WTC11 (cell line): Measurements from ENCODE around the gene GRB10.

Source experiments
- ARID4B ChIP-seq: sonication (generic); formaldehyde crosslinking; IDR thresholded peaks from 2 replicates; pipeline ENCODE4 v1.8.0; 2023; ENCODE audit warnings: missing genetic modification reagents, mild to moderate bottlenecking, borderline replicate concordance
- CTCF ChIP-seq: fragments of 200-600 bp; IDR thresholded peaks from 2 replicates; pipeline ENCODE4 v1.8.0; 2022; ENCODE audit warnings: antibody characterized with exemption
- NFYB ChIP-seq: sonication (generic); formaldehyde crosslinking; conservative IDR thresholded peaks from 2 replicates; pipeline ENCODE4 v1.8.0; 2022; ENCODE audit warnings: low read depth, missing genetic modification reagents
- OVOL2 ChIP-seq: fragments of 250-450 bp; sonication (Bioruptor Pico); IDR thresholded peaks from 2 replicates; pipeline ENCODE4 v1.9.0; 2021; ENCODE audit warnings: mild to moderate bottlenecking, borderline replicate concordance
- ZBTB21 ChIP-seq: sonication (generic); formaldehyde crosslinking; IDR thresholded peaks from 2 replicates; pipeline ENCODE4 v1.8.1; 2023; ENCODE audit warnings: mild to moderate bottlenecking, missing genetic modification reagents, borderline replicate concordance
- TF ChIP-seq, protein P1 (sequence below): sonication (generic); formaldehyde crosslinking; IDR thresholded peaks from 2 replicates; pipeline ENCODE4 v1.8.1; 2023; ENCODE audit warnings: mild to moderate bottlenecking, missing genetic modification reagents

DNA sequence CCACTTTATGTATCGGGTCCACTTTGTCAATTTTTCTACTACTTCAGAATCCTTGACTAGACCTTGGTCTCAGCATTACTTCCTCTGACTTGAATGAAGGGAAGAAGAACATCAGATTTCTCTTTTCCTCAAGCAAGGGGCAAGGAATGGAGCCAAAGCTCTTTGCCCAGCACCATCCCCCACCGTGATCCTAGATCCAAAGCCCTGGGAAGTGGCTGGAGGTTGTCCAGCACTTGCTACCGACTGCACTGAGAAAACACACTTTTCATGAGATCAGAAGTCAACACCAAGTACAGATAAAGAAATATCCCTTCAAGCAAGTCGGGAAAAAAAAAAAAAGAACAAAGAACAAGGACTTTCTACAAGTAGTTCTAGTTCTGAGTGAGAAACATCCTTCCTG, 115.4 kb downstream of the GRB10 start:
- no peak for TF ChIP-seq CTCF
- TF ChIP-seq ARID4B (CRISPR knock-in tag): no peak
- no peak for TF ChIP-seq NFYB
- TF ChIP-seq OVOL2 (CRISPR knock-in tag): no peak
- TF ChIP-seq ZBTB21: no peak
- TF ChIP-seq, protein P1, sequence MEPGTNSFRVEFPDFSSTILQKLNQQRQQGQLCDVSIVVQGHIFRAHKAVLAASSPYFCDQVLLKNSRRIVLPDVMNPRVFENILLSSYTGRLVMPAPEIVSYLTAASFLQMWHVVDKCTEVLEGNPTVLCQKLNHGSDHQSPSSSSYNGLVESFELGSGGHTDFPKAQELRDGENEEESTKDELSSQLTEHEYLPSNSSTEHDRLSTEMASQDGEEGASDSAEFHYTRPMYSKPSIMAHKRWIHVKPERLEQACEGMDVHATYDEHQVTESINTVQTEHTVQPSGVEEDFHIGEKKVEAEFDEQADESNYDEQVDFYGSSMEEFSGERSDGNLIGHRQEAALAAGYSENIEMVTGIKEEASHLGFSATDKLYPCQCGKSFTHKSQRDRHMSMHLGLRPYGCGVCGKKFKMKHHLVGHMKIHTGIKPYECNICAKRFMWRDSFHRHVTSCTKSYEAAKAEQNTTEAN (CRISPR knock-in tag): no peak
